GM13976 (cell line): Measurements from ENCODE around the gene WNT9B.

Experiments used
- DNase-seq: peaks from one replicate; pipeline ENCODE4 v3.0.0; 2012; ENCODE audit warnings: low spot score
- CTCF ChIP-seq: IDR thresholded peaks from 2 replicates; pipeline ENCODE4 v1.5.1; 2012; ENCODE audit warnings: borderline replicate concordance, mild to moderate bottlenecking; ENCODE audit not compliant: insufficient read depth; ENCODE audit errors: extremely low read depth, missing control alignments, control extremely low read depth
- in situ Hi-C: fragments of 300-500 bp; cut with MboI; formaldehyde crosslinking; loops from one replicate; pipeline ENCODE4 v1.12.0; 2022; ENCODE audit warnings: low sequenced_read_pairs, mixed read lengths, inconsistent platforms; ENCODE audit not compliant: unreplicated experiment

WNT9B gene

GRCh38 chr17:46898364-46898763, 47.0 kb downstream of the WNT9B start:
- TF ChIP-seq CTCF: no peak
- in situ Hi-C loops: loop anchor here (25.0 kb wide), 1 partner anchor 111 kb away; no protein-coding TSS in a partner anchor
- no peak for DNase-seq

- in situ Hi-C loops: loop anchor here (25.0 kb wide), 1 partner anchor 112 kb away; no protein-coding TSS in a partner anchor
- DNase-seq: no peak
- TF ChIP-seq CTCF: no peak
Observed at GRCh38 chr17:46898860-46899259, 47.5 kb downstream of the WNT9B start.

DNA sequence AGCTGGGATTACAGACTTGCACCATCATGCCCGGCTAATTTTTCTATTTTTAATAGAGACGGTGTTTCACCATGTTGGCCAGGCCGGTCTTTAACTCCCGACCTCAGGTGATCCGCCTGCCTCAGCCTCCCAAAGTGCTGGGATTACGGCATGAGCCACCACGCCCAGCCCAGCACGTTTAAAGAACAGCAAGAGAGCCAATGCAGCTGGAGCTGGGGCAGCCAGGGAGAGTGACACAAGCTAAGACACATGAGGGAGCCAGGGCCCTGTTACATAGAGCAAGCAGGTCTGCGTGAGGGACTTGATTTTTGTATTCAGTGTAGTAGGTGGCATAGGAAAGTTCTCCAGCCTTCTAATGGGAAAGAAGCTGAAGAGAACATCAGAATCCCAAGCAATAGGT, 49.9 kb downstream of the WNT9B start:
- in situ Hi-C loops: no loop called here
- DNase-seq: no peak
- no peak for TF ChIP-seq CTCF

- no peak for TF ChIP-seq CTCF
- in situ Hi-C loops: no loop called here
- DNase-seq: no peak
Observed at GRCh38 chr17:46903762-46904672, 52.6 kb downstream of the WNT9B start.

DNA sequence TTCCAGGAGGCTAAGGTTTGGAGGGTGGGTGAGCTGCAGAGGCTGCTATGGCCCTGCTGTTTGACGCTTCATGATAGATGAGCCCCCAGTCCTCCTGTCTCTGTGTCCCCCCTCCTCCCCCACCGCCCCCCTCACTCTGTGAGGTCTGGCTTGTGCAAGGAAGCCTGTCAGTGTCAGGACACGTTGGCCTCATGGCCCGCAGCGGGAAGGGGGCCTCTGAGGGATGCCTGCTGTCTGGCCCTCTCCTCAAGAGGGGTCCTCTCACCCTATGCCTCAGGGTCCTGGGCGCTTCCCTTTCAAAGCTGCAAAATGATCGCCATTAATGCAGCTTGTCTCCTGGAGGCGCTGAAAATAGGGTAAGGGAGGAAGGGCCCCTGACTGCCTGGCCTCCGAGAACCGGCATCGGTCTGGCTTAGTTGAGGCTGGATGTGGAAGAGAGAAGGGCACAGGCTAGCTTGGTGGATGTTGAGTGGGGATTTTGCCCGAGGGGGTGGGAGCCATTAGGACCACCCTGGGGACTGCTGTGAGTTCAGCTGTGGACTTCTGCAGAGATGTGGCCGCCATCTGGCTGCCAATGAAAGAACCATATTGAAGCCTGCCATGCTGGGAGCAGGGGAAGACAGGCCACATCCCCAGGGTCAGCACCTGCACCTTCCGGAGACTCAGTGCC, 56.8 kb downstream of the WNT9B start:
- in situ Hi-C loops: no loop called here
- TF ChIP-seq CTCF: no peak
- DNase-seq: no peak

DNA sequence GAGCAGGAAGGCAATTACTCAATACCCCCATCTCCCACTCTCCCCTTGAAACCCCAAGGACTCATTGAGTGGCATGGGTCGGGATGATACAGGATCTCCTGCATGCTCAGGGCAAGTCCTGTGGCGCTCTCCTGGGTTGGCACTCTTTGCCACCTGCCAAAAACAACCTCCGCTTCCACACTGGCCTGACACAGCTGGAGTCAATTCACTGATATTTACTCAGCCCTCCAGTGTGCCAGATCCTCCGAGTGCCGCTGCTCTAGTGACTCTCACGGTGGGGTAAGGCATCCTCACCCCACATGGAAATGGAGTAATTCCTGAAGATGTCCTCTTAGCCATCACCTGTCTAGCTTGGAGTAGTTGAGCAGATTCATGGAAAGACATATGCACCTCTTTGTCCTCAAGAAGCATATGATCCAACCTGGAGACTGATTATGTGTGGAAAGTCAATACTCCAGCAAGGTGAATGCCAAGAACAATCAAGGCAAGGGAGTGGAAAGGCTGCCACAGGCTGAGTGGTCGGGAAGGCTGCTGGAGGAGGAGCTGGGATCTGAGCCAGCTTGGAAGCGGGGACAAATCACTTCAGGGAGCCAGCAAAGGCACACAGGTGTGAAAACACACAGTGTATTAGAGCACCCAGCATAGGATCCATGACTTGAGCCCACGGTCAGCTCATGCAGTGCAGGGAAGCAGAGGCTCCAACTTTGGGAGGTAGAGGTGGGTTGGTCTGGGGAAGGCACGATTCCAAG, 59.0 kb downstream of the WNT9B start:
- no peak for TF ChIP-seq CTCF
- in situ Hi-C loops: no loop called here
- DNase-seq: no peak
